M059J (cell line): Measurements from ENCODE around the gene CLIC3. TPM values are rescaled to one million over a fixed set of nuclear protein-coding genes. Genes with fewer than 3 reads are reported as not detected.
"Not testable (repeated sequence)": the region's sequence is repeated elsewhere in the genome, so short reads cannot be mapped to it uniquely, and the experiment has no call there.

Source experiments
- DNase-seq: peaks from one replicate; pipeline ENCODE4 v3.0.0-alpha.2; 2012; ENCODE audit warnings: low read depth
- total RNA-seq: library from RNA; depleted of rRNA; stranded (reverse); fragments of >200 nt; shearing (Covaris generic); gene quantifications from 2 replicates; pipeline ENCODE4 v1.2.3, GENCODE V29; 2014

CLIC3 gene
- total RNA-seq, 1 experiment from 2014 or later = 18.9 TPM

GRCh38 chr9:137017071-137017470 lies 20.7 kb upstream of the CLIC3 start:
- DNase-seq = no peak

GRCh38 chr9:137016436-137016835 lies 20.1 kb upstream of the CLIC3 start:
- no peak for DNase-seq

GRCh38 chr9:137015976-137016375 lies 19.6 kb upstream of the CLIC3 start:
- no peak for DNase-seq

GRCh38 chr9:137015540-137015930 lies 19.2 kb upstream of the CLIC3 start:
- no peak for DNase-seq

GRCh38 chr9:137014776-137015539 lies 18.6 kb upstream of the CLIC3 start:
- DNase-seq = no peak

GRCh38 chr9:137014166-137014565 lies 17.8 kb upstream of the CLIC3 start:
- no peak for DNase-seq

- DNase-seq = no peak
These were observed 17.2 kb upstream of the CLIC3 start for GRCh38 chr9:137013571-137013940.

GRCh38 chr9:137012694-137013570 lies 16.6 kb upstream of the CLIC3 start:
- no peak for DNase-seq

GRCh38 chr9:137011907-137012675 lies 15.7 kb upstream of the CLIC3 start:
- DNase-seq = no peak

GRCh38 chr9:137011156-137011555 lies 14.8 kb upstream of the CLIC3 start:
- no peak for DNase-seq

- no peak for DNase-seq
These were observed 13.8 kb upstream of the CLIC3 start for GRCh38 chr9:137009938-137010732.

- DNase-seq = no peak
These were observed 12.8 kb upstream of the CLIC3 start for GRCh38 chr9:137009217-137009616.

GRCh38 chr9:137008312-137008711 lies 11.9 kb upstream of the CLIC3 start:
- DNase-seq = no peak

GRCh38 chr9:137007816-137008270 lies 11.5 kb upstream of the CLIC3 start:
- DNase-seq = no peak

- DNase-seq = no peak
These were observed 10.9 kb upstream of the CLIC3 start for GRCh38 chr9:137007108-137007815.

- no peak for DNase-seq
These were observed 10.0 kb upstream of the CLIC3 start for GRCh38 chr9:137006116-137007003.

GRCh38 chr9:137004285-137004684 lies 7.9 kb upstream of the CLIC3 start:
- not testable (repeated sequence) for DNase-seq

GRCh38 chr9:137002646-137003041 lies 6.3 kb upstream of the CLIC3 start:
- no peak for DNase-seq

GRCh38 chr9:137001857-137002645 lies 5.7 kb upstream of the CLIC3 start:
- no peak for DNase-seq
